ENCODE results near the gene GIPC3.

GIPC3 gene

GRCh38 chr19:3641515-3642269, 56.4 kb downstream of the GIPC3 start:
- DNase-seq, result no peak

GRCh38 chr19:3642296-3642695, 57.0 kb downstream of the GIPC3 start:
- DNase-seq, result no peak
